Hematopoietic multipotent progenitor cell treated with erythropoietin and hydrocortisone succinate and interleukin-3 and kit ligand, for 4 days (in vitro differentiated cells): ENCODE results near the gene SLC40A1.

ENCODE experiments used
- DNase-seq: peaks from one replicate; pipeline ENCODE4 v3.0.0-alpha.2; 2015

Gene SLC40A1

DNA sequence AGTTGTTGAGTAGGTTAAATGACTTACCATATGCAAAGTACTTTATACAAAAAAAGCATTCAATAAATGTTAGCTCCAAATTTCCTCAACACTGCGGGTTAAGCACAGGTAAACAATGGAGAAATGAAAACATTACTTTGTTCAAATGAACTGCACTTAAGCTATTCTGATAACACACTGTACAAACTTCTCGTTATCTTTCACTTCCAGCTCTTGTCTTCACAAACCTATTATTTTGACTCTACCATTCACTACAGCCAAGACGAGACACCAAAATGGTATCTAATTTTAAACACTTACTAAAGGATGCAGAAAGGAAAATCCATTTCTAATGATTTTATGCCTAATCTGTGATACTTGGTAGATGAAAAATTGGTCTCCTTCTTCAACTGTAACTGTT is 43.8 kb downstream of the SLC40A1 start:
- DNase-seq = no peak

DNA sequence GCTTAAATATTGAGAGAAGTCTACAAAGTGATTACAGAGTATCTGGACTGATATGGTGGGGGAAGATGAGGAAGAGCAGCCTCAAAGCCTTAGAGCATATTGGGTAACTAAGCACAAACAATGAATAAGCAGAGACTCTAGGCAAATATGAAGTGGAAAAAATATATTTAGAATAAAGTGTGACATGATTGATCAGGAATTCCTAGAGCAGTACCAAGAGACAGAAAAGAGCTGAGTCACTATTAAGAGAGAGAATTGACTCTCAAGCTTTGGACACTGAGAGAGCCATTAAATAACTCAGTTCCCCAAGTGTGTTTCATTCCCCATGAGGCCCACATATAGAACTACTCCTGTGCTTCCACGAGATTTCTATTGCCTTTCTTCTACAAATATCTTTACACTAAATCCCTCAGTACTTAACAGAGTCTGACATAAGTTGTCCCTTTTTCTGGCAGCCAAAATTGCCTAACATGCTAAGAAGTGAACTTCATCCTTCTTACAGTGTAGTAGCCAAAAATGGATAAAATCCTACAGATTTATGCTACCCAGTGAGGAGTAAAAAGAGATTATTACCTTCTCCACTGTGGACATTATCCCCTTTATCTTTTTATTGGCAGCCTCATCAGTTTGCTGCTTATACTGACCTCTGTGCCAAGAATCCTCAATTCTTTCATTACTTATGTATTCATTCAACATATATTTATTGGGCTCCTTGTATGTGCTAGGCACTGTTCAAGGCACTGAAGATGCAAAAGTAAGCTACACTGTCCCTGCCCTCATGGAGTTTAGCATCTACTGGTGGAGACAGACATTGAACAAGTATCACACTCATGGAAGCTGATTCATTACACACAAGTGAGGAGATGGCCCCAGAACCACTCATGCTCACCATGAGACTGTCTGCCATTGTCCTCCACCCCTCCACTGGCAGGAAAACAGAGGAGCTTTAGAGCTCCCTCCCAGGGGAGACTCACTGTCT is 45.4 kb downstream of the SLC40A1 start:
- DNase-seq = no peak

DNA sequence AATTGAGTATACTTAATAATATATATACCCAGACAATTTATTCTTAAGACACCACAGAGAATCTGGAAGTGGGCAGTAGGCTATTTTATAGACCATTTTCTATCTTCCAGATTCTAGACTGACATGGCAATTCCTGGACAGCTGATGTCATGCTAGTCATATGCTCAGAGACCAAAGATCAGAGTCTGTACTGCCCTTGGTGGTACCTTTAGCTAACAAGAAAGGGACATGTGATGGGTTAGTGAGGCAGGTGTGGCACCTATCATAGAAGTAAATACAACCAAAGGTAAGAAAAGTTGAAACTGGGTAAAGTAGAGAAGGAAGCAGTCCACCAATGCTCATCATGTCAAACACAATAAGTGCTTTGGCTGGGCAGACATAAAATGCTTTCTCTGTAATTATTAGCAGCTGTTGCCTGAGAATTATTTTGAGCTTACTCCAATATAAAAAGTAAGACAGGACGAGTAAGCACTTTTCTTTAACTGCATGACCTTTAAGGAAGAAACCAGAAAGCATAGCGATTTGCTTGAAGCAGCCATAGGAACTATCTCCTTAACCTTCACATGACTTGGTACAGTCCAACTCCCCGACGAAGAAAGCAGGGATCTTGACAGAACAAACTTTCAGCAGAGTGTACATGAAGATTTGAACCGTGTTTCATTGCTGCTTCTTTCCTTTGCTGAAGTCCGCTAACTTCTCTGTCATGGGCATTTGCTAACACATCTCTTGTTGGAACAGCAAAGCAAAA is 47.1 kb downstream of the SLC40A1 start:
- DNase-seq = no peak

- no peak for DNase-seq
Measured at GRCh38 chr2:189530965-189531637, 49.5 kb downstream of the SLC40A1 start.

GRCh38 chr2:189528617-189529016 is 52.0 kb downstream of the SLC40A1 start:
- no peak for DNase-seq

DNA sequence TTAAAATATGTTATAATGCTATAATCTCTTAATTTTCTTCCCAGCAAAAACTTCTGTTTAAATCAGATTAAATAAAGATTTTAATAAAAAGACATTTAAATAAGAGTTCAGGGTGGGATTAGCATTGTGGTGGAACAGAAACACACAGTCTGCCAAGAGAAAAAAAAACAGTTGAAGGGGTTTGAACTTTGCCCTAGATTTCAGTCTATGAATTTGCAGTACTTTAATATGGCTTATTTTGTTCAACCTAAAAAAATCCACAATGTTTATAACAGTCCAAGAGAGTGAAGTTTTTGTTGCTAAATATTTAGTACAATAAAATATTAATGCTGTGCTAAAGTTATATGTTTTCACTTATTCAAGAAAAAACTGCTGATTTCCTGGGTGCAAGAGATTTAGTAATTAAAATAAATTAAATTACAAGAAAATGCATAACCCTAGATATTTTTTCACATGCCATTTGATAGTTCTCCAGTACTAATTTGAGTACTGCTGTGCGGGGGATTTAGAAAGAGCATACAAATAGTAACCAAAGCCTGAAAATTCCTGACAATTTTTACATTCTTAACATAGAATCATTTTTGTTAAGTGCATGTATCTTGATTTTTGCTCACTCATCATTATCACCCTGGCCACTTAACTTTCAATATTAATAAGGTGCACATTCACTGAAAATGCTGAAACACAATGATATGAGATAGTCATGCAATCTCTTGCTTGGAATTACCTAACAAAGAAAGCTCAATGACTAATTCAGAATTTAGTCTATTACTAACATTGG is 52.6 kb downstream of the SLC40A1 start:
- no peak for DNase-seq

- DNase-seq = no peak
Measured at GRCh38 chr2:189527041-189527750, 53.4 kb downstream of the SLC40A1 start.

DNA sequence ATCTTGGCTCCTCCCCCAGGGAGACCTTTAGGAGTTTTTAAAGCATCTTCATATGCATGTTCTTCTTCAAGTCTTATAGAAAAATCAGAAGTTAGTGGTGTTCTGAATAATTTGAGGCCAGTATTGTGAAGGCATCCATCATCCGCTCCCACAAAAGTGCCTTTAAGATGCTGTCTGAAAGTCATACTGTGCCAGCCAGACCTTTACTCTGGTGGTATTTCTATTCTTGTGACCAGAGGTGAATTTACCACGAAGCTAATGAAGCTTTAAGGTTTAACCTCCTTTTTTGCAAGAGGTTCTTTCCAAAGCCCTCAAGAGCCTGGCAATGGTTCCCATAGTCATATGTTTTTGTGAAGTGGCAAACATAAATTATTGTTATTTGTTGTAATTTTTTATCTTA is 54.3 kb downstream of the SLC40A1 start:
- DNase-seq = no peak

DNA sequence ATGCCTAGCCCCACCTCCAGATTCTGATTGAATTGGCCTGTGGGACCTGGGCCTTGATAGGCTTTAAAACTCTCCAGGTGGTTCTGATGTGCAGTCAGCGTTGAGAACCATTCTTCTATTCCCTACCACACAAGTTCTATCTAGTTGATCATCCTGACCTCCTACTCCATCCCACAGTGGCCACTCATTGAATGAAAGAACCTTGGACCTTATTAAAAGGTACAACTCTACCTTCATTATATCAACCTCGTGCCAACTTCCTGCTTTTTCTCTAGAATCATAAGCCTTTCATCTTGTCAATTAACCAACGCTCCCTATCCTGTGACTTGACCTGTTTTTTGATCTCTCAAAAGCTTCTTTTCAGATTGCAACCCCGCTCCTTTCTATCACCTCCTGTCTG is 55.8 kb downstream of the SLC40A1 start:
- DNase-seq = no peak

- peak; percentile 50 for DNase-seq
Measured at GRCh38 chr2:189522435-189523151, 58.0 kb downstream of the SLC40A1 start.

- peak; percentile 96 for DNase-seq
Measured at GRCh38 chr2:189521699-189522434, 58.7 kb downstream of the SLC40A1 start.

- DNase-seq = no peak
Measured at GRCh38 chr2:189519631-189520387, 60.8 kb downstream of the SLC40A1 start.

- no peak for DNase-seq
Measured at GRCh38 chr2:189517847-189518535, 62.6 kb downstream of the SLC40A1 start.

DNA sequence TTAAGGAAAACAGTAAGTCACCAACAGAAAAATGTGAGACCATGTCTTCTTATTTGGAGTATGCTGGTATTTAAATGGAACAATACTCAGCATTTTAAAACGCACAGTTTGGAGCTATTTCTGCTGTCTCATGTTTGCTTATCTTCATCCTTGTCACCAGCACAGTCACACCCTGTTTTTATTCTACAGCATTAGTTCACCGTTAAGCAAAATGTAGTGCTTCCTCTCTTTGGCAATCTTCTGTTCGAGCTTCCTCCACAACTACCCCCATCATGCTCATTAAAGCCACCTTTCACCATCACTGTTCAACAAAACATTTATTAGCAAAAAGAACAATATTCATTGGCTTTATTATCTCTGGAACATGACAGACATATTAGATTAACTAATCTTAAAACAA is 64.0 kb downstream of the SLC40A1 start:
- peak; percentile 89 for DNase-seq

- no peak for DNase-seq
Measured at GRCh38 chr2:189515264-189515663, 65.3 kb downstream of the SLC40A1 start.

DNA sequence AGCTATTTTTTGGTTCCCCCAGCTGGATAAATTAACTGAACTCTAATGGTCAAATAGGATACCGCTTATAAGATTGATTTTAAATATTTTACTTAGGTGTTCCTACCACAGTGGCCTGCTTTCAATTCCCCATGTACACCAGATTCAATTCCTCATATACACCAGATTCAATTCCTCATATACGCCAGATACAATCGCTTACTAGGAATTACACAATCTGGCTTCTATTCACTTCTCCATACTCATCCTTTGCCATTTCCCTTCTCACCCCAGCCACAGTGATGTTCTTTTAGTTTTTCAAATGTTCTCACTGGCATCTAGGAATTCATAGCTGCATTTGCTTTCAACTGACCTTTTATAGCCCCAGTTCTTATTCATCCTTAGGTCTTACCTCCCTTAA is 66.5 kb downstream of the SLC40A1 start:
- no peak for DNase-seq

GRCh38 chr2:189512879-189513278 is 67.7 kb downstream of the SLC40A1 start:
- DNase-seq = no peak

DNA sequence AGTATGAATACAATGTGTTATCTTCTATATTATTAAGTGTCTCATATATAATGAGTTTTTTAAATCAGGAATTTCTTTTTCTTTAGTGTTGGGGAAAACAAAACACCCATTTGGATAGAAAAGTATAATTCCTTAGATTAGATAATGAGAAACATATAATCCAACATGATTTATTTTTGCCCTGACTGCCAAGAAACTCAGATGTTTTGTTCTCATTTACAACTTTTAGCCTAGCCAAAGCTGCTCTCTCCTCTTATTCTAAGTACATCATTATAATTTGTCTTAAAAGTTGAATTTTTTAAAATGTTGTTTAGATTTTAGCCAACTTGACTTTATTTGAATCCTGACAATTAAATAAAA is 68.6 kb downstream of the SLC40A1 start:
- DNase-seq = no peak
